CD4-positive, alpha-beta memory T cell (primary cell): ENCODE results near the gene FAM170B. TPM values are rescaled to one million over a fixed set of nuclear protein-coding genes. Genes with fewer than 3 reads are reported as not detected.

Experiments
- CTCF ChIA-PET: fragments of 350-600 bp; sonication (Branson Sonifier 250); formaldehyde crosslinking; loops from one replicate; lab custom pipeline; 2021; ENCODE audit warnings: inconsistent platforms; ENCODE audit not compliant: partially characterized antibody; lab: Charles Lee
- POLR2A ChIA-PET: fragments of 350-600 bp; sonication (Branson Sonifier 250); formaldehyde crosslinking; loops from one replicate; lab custom pipeline; 2021; ENCODE audit not compliant: partially characterized antibody; lab: Charles Lee
- DNase-seq, 5 donors: peaks; one replicate each; pipeline versions ENCODE4 v3.0.0 to v3.0.0-alpha.2; 2020 to 2022; ENCODE audit warnings: mixed read lengths in 1 of 5
- H3K27ac ChIP-seq: one replicate; pipeline ENCODE4 v1.7.0; 2013; ENCODE audit warnings: low read depth, low read length
- H3K27me3 ChIP-seq: 2 replicates; pipeline ENCODE4 v1.7.0; 2013; ENCODE audit warnings: mild to moderate bottlenecking, low read length, moderate library complexity; ENCODE audit not compliant: insufficient read depth
- H3K36me3 ChIP-seq: 2 replicates; pipeline ENCODE4 v1.7.0; 2013; ENCODE audit warnings: mild to moderate bottlenecking, low read length, moderate library complexity; ENCODE audit not compliant: insufficient read depth
- H3K4me1 ChIP-seq: 2 replicates; pipeline ENCODE4 v1.7.0; 2013; ENCODE audit warnings: mild to moderate bottlenecking, low read length, moderate library complexity; ENCODE audit not compliant: insufficient read depth
- H3K4me3 ChIP-seq, 2 donors: one replicate each; pipeline ENCODE4 v1.7.0; 2013; ENCODE audit warnings: low read length in 2 of 2, mild to moderate bottlenecking in 1 of 2
- H3K9me3 ChIP-seq, 2 donors: one replicate each; pipeline ENCODE4 v1.7.0; 2013; ENCODE audit warnings: low read length in 2 of 2, control low read depth in 1 of 2; ENCODE audit not compliant: control insufficient read depth in 1 of 2
- H3K27ac Mint-ChIP-seq, 7 donors: one replicate each; pipeline ENCODE4 v1.8.0; 2020 to 2021; ENCODE audit warnings: mixed read lengths in 7 of 7, mild to moderate bottlenecking in 6 of 7, inconsistent platforms in 3 of 7, moderate library complexity in 3 of 7
- H3K27me3 Mint-ChIP-seq, 2 donors: one replicate each; pipeline ENCODE4 v1.8.0; 2020 to 2021; ENCODE audit warnings: mixed read lengths in 2 of 2
- H3K36me3 Mint-ChIP-seq, 2 donors: one replicate each; pipeline ENCODE4 v1.8.0; 2020 to 2021; ENCODE audit warnings: mixed read lengths in 2 of 2, inconsistent platforms in 1 of 2, mild to moderate bottlenecking in 1 of 2
- H3K4me1 Mint-ChIP-seq, 4 donors: one replicate each; pipeline ENCODE4 v1.8.0; 2020 to 2021; ENCODE audit warnings: mixed read lengths in 4 of 4, mild to moderate bottlenecking in 1 of 4
- H3K4me3 Mint-ChIP-seq, 8 donors: one replicate each; pipeline ENCODE4 v1.8.0; 2020 to 2021; ENCODE audit warnings: mixed read lengths in 8 of 8, mild to moderate bottlenecking in 7 of 8, moderate library complexity in 6 of 8, inconsistent platforms in 3 of 8
- H3K9me3 Mint-ChIP-seq, 8 donors: one replicate each; pipeline ENCODE4 v1.8.0; 2020 to 2021; ENCODE audit warnings: mixed read lengths in 8 of 8, mild to moderate bottlenecking in 5 of 8, inconsistent platforms in 3 of 8, moderate library complexity in 1 of 8
- intact Hi-C: fragments of 100-400 bp; cut with micrococcal nuclease; formaldehyde crosslinking; loops from one replicate; pipeline ENCODE4 v1.15.1; 2023
- polyA plus RNA-seq, 2 donors: library from polyadenylated mRNA; unstranded; fragments of 300-500 nt; fragmentation: Illumina TruSeq; gene quantifications; one replicate each; pipeline ENCODE4 v1.2.3, GENCODE V29; 2021
- total RNA-seq, 2 experiments: library from RNA; stranded (reverse); gene quantifications; one replicate each; pipeline ENCODE4 v1.2.3, GENCODE V29; 2021

Gene FAM170B
- total and polyA plus RNA-seq, 4 experiments from 2014 or later = not detected

- no peaks in the 10 kb centered on the region for H3K27me3 ChIP-seq
- H3K4me3 ChIP-seq = no peak overlapping the region
- Mint-ChIP-seq H3K4me1 (no peaks in the 10 kb centered on the region), H3K36me3 (no peaks in the 10 kb centered on the region), H3K27ac (no peak overlapping the region), H3K27me3 (peaks cover 0 to 2% of the 10 kb centered on the region in 2 donors), H3K4me3 (no peak overlapping the region), H3K9me3 (peaks cover 4 to 18% (median 16%) of the 10 kb centered on the region in 8 donors)
- intact Hi-C loops = no loop called here
- POLR2A ChIA-PET = no interaction called here
- no peaks in the 10 kb centered on the region for H3K4me1 ChIP-seq
- CTCF ChIA-PET = interaction anchor here (1.8 kb wide), 1 partner anchor 23 kb away, joined by 4 read pairs; no protein-coding TSS in a partner anchor
- no peaks in the 10 kb centered on the region for H3K36me3 ChIP-seq
- no peaks in the 10 kb centered on the region for H3K9me3 ChIP-seq
- no peak for DNase-seq
- H3K27ac ChIP-seq = no peak overlapping the region
Measured at GRCh38 chr10:49090189-49090575, 43.6 kb downstream of the FAM170B start.

- Histone ChIP-seq H3K4me1 (no peaks in the 10 kb centered on the region), H3K9me3 (no peaks in the 10 kb centered on the region), H3K36me3 (no peaks in the 10 kb centered on the region), H3K4me3 (no peak overlapping the region), H3K27ac (no peak overlapping the region), H3K27me3 (no peaks in the 10 kb centered on the region)
- Mint-ChIP-seq H3K27me3 (peaks cover 0 to 2% of the 10 kb centered on the region in 2 donors), H3K36me3 (no peaks in the 10 kb centered on the region), H3K4me1 (no peaks in the 10 kb centered on the region), H3K27ac (no peak overlapping the region), H3K9me3 (peaks cover 4 to 18% (median 16%) of the 10 kb centered on the region in 8 donors), H3K4me3 (no peak overlapping the region)
- ChIA-PET POLR2A (no interaction called here), CTCF (interaction anchor here (1.8 kb wide), 1 partner anchor 23 kb away, joined by 4 read pairs; no protein-coding TSS in a partner anchor)
- no peak for DNase-seq
- intact Hi-C loops = no loop called here
Measured at GRCh38 chr10:49089557-49090188, 44.1 kb downstream of the FAM170B start.

- POLR2A ChIA-PET = no interaction called here
- no peaks in the 10 kb centered on the region for H3K27me3 ChIP-seq
- H3K4me1 ChIP-seq = no peaks in the 10 kb centered on the region
- no peaks in the 10 kb centered on the region for H3K36me3 Mint-ChIP-seq
- CTCF ChIA-PET = interaction anchor here (1.8 kb wide), 1 partner anchor 24 kb away, joined by 4 read pairs; no protein-coding TSS in a partner anchor
- no peak overlapping the region for H3K4me3 ChIP-seq
- H3K27ac Mint-ChIP-seq = no peak overlapping the region
- H3K27ac ChIP-seq = no peak overlapping the region
- no peak for DNase-seq
- no peaks in the 10 kb centered on the region for H3K4me1 Mint-ChIP-seq
- peaks cover 0 to 2% of the 10 kb centered on the region in 2 donors for H3K27me3 Mint-ChIP-seq
- intact Hi-C loops = no loop called here
- H3K9me3 Mint-ChIP-seq = peaks cover 4 to 18% (median 16%) of the 10 kb centered on the region in 8 donors
- no peaks in the 10 kb centered on the region for H3K36me3 ChIP-seq
- H3K4me3 Mint-ChIP-seq = no peak overlapping the region
- no peaks in the 10 kb centered on the region for H3K9me3 ChIP-seq
Measured at GRCh38 chr10:49089152-49089551, 44.7 kb downstream of the FAM170B start.

GRCh38 chr10:49086889-49087288 lies 46.9 kb downstream of the FAM170B start:
- no peak overlapping the region for H3K4me3 Mint-ChIP-seq
- H3K9me3 Mint-ChIP-seq = peaks cover 4 to 18% (median 16%) of the 10 kb centered on the region in 8 donors
- H3K27ac ChIP-seq = no peak overlapping the region
- H3K27ac Mint-ChIP-seq = no peak overlapping the region
- CTCF ChIA-PET = no interaction called here
- H3K9me3 ChIP-seq = no peaks in the 10 kb centered on the region
- POLR2A ChIA-PET = no interaction called here
- H3K36me3 ChIP-seq = no peaks in the 10 kb centered on the region
- H3K36me3 Mint-ChIP-seq = no peaks in the 10 kb centered on the region
- H3K4me1 ChIP-seq = no peaks in the 10 kb centered on the region
- H3K27me3 Mint-ChIP-seq = peaks cover 0 to 2% of the 10 kb centered on the region in 2 donors
- intact Hi-C loops = no loop called here
- no peak for DNase-seq
- H3K4me1 Mint-ChIP-seq = no peaks in the 10 kb centered on the region
- no peaks in the 10 kb centered on the region for H3K27me3 ChIP-seq
- no peak overlapping the region for H3K4me3 ChIP-seq

GRCh38 chr10:49083261-49083660 lies 50.6 kb downstream of the FAM170B start:
- no peaks in the 10 kb centered on the region for H3K9me3 ChIP-seq
- intact Hi-C loops = no loop called here
- Mint-ChIP-seq H3K27ac (no peak overlapping the region), H3K4me3 (no peak overlapping the region), H3K27me3 (no peaks in the 10 kb centered on the region), H3K9me3 (peaks cover 4 to 19% (median 16%) of the 10 kb centered on the region in 8 donors), H3K4me1 (peaks cover 0 to 2% (median 0%) of the 10 kb centered on the region in 4 donors), H3K36me3 (no peaks in the 10 kb centered on the region)
- no peak overlapping the region for H3K27ac ChIP-seq
- POLR2A ChIA-PET = no interaction called here
- CTCF ChIA-PET = no interaction called here
- H3K36me3 ChIP-seq = no peaks in the 10 kb centered on the region
- no peaks in the 10 kb centered on the region for H3K4me1 ChIP-seq
- no peaks in the 10 kb centered on the region for H3K27me3 ChIP-seq
- DNase-seq = no peak
- H3K4me3 ChIP-seq = no peak overlapping the region

GRCh38 chr10:49082766-49083165 lies 51.1 kb downstream of the FAM170B start:
- Histone ChIP-seq H3K4me3 (no peak overlapping the region), H3K27ac (no peak overlapping the region), H3K36me3 (no peaks in the 10 kb centered on the region), H3K4me1 (no peaks in the 10 kb centered on the region), H3K9me3 (no peaks in the 10 kb centered on the region), H3K27me3 (no peaks in the 10 kb centered on the region)
- intact Hi-C loops = no loop called here
- H3K36me3 Mint-ChIP-seq = no peaks in the 10 kb centered on the region
- H3K9me3 Mint-ChIP-seq = peaks cover 4 to 19% (median 15%) of the 10 kb centered on the region in 8 donors
- CTCF ChIA-PET = no interaction called here
- no peak overlapping the region for H3K27ac Mint-ChIP-seq
- peaks cover 0 to 2% (median 0%) of the 10 kb centered on the region in 4 donors for H3K4me1 Mint-ChIP-seq
- POLR2A ChIA-PET = no interaction called here
- H3K4me3 Mint-ChIP-seq = no peak overlapping the region
- DNase-seq = no peak
- no peaks in the 10 kb centered on the region for H3K27me3 Mint-ChIP-seq

- Mint-ChIP-seq H3K27ac (no peak overlapping the region), H3K27me3 (no peaks in the 10 kb centered on the region), H3K4me1 (peaks cover 0 to 2% (median 0%) of the 10 kb centered on the region in 4 donors), H3K36me3 (no peaks in the 10 kb centered on the region), H3K4me3 (no peak overlapping the region), H3K9me3 (peaks cover 4 to 11% (median 6%) of the 10 kb centered on the region in 8 donors)
- intact Hi-C loops = no loop called here
- DNase-seq = no peak
- H3K27ac ChIP-seq = no peak overlapping the region
- POLR2A ChIA-PET = no interaction called here
- H3K4me1 ChIP-seq = no peaks in the 10 kb centered on the region
- no peaks in the 10 kb centered on the region for H3K36me3 ChIP-seq
- CTCF ChIA-PET = interaction anchor here (1.1 kb wide), 1 partner anchor 17 kb away, joined by 3 read pairs; no protein-coding TSS in a partner anchor
- H3K9me3 ChIP-seq = no peaks in the 10 kb centered on the region
- no peaks in the 10 kb centered on the region for H3K27me3 ChIP-seq
- H3K4me3 ChIP-seq = no peak overlapping the region
Measured at GRCh38 chr10:49081547-49082275, 52.1 kb downstream of the FAM170B start.
